GM20000 (cell line): ENCODE data around the gene SPACA4.
"Not testable (repeated sequence)": the region's sequence is repeated elsewhere in the genome, so short reads cannot be mapped to it uniquely, and the experiment has no call there.

ENCODE experiments used
- DNase-seq: peaks from one replicate; pipeline ENCODE4 v3.0.0; 2012; ENCODE audit warnings: low spot score
- TF ChIP-seq, protein P1 (sequence below): IDR thresholded peaks from 2 replicates; pipeline ENCODE4 v1.5.1; 2012; ENCODE audit warnings: mild to moderate bottlenecking, control low read depth; ENCODE audit errors: extremely low read depth, missing control alignments

Gene SPACA4

DNA sequence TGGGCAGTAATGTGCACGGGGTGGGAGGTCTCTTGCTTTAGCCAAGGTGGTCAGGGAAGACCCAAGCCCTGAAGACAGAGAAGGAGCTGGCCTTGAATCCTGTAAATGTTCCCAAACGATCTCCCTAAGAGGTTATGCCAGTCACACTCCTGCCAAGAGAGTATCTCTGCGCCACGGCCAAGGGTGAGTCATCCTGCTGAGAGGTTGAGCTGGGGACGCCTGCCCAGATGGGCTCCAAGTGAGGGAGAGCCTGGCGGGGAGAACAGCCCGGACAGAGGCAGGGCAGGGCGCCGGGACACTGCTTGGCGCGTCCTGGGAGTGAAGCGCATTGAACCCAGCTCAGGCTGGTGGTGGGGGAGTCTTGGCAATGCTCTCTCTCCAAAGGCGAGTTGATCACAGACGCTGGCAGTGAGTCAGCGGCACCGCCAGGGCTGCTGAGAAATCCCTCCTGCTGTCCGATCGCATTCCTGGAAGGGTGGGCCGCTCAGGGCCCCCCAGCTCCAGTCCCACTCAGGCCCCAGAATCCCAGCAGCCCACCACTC lies 38.1 kb upstream of the SPACA4 start:
- TF ChIP-seq, protein P1, sequence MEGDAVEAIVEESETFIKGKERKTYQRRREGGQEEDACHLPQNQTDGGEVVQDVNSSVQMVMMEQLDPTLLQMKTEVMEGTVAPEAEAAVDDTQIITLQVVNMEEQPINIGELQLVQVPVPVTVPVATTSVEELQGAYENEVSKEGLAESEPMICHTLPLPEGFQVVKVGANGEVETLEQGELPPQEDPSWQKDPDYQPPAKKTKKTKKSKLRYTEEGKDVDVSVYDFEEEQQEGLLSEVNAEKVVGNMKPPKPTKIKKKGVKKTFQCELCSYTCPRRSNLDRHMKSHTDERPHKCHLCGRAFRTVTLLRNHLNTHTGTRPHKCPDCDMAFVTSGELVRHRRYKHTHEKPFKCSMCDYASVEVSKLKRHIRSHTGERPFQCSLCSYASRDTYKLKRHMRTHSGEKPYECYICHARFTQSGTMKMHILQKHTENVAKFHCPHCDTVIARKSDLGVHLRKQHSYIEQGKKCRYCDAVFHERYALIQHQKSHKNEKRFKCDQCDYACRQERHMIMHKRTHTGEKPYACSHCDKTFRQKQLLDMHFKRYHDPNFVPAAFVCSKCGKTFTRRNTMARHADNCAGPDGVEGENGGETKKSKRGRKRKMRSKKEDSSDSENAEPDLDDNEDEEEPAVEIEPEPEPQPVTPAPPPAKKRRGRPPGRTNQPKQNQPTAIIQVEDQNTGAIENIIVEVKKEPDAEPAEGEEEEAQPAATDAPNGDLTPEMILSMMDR = no peak
- no peak for DNase-seq

DNA sequence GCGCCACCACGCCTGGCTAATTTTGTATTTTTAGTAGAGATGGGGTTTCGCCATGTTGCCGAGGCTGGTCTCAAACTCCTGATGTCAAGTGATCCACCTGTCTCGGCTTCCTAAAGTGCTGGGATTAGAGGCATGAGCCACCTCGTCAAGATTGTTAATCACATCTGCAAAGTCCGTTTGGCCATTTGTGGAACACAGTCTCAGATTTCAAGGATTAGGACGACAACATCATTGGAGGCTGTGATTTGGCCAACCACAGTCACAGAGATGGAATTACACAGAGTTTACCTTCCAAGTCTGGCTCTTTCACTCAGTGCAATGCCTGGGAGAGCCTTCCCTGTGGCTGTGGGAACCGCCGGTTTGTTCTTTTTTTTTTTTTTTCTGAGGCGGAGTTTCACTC lies 36.7 kb upstream of the SPACA4 start:
- DNase-seq = no peak
- TF ChIP-seq, protein P1 = no peak

DNA sequence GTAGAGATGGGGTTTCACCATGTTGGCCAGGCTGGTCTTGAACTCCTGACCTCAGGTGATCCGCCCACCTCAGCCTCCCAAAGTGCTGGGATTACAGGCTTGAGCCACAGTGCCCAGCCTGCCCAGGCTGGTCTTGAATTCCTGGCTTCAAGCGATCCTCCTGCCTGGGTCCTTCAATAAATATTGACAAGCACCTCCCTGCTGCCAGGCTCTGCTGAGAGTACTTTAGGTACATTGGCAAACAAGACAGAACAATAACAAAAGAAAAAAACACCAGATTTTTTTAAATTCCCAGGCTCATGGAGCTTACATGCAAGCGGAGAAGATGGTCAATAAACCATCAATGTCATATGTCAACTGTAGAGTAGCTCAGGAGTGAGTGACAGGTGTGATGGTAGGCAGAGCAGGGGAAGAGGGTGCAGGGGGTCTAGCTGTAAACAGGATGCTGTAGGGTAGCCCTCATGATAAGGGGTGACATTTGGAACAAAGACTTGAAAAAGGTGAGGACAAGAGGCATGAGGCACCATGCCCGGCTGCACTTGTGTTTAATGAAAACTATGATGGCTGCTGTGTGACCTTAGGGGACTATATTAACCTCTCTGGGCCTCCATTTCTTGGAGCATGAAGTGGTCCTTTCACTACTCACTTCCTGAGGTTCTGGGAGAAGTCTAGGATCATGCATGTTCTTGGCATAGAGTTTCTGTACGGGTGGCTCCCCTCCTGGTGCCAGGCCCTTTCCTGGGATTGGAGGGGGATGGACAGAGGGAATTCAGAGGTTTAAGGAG lies 35.0 kb upstream of the SPACA4 start:
- TF ChIP-seq, protein P1 = no peak
- DNase-seq = no peak

DNA sequence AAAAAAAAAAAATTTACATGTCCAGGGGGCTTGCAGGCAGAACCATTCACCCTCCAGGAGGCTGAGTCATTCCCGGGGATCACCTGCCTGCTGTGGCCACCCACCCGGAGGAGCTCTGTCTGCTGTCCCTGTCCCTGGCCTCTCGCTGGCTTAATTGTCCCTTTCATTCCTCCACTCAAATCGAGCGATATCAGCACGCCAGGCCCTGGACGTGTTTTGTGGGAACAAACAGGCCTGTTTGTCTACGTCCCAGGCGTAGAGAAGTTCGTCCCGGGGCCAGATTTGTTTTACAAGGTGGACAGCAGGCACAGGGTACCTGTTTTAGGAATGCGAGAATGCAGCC lies 33.4 kb upstream of the SPACA4 start:
- TF ChIP-seq, protein P1 = no peak
- no peak for DNase-seq

DNA sequence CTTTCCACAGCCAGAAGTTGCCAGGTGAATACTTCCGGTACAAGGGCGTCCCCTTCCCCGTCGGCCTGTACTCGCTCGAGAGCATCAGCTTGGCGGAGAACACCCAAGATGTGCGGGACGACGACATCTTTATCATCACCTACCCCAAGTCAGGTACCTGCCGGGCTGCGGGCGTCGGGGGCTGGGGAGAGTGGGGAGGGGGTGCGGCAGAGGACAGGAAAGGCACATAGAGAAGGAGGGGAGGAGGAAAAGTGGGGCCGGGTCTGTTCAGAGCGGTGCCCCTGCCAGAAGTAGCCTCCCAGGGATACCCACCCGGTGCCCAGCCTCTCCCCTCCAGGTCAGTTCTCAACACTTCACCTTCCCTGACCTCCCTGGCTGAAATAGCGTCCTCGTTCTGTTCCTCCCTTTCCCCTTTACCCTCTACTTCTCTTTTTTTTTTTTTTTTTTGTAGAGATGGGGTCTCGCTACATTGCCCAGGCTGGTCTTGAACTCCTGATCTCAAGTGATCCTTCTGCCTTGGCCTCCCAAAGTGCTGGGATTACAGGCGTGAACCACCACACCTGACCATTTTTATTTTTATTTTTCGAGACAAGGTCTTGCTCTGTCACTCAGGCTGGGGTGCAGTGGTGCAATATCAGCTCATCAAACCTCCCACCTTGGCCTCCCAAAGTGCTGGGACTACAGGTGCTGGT lies 30.5 kb upstream of the SPACA4 start:
- TF ChIP-seq, protein P1 = no peak
- DNase-seq = no peak

DNA sequence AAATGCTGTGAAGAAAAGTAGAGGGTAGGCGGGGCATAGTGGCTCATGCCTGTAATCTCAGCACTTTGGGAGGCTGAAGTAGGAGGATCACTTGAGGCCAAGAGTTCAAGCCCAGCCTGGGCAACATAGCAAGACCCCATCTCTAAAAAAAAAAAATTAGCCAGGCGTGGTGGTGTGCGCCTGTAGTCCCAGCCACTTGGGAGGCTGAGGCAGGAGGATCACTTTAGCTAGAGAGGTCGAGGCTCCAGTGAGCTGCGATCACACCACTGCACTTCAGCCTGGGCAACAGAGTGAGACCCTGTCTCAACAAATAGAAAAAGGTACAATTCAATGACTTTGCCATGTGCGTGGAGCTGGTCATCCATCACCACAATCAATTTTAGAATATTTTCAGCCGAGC lies 28.6 kb upstream of the SPACA4 start:
- not testable (repeated sequence) for DNase-seq

DNA sequence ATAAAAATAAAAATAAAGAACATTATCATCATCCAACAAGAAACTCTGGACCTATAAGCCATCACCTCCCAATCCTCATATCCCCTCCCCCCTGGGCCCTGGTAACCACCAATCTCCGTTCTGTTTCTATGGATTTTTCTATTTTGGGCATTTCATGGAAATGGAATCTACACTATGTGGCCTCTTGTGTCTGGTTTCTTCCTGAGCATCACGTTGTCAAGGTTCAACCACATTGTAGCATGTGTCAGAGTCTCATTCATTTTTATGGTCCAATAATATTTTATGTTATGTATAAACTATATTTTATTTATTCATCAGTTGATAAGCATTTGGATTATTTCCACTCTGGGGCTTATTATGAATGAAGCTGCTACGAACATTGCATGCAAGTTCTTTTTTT lies 27.7 kb upstream of the SPACA4 start:
- TF ChIP-seq, protein P1 = no peak
- DNase-seq = no peak
